GM12891 (cell line): ENCODE measurements around the gene DRAP1.

Experiments used
- DNase-seq: peaks from one replicate; pipeline ENCODE4 v3.0.0; 2011; ENCODE audit warnings: low spot score; ENCODE audit not compliant: insufficient read length
- FAIRE-seq: peaks from 2 replicates; lab custom pipeline; 2011; peaks lifted over from hg19 to GRCh38; lab: Jason Lieb, UNC
- PAX5 ChIP-seq: IDR thresholded peaks from 2 replicates; pipeline ENCODE4 v1.6.1; 2011; ENCODE audit warnings: low read length, moderate library complexity, mild to moderate bottlenecking; ENCODE audit not compliant: insufficient read depth, severe bottlenecking
- POLR2A ChIP-seq: IDR thresholded peaks from 2 replicates; pipeline ENCODE4 v1.6.1; 2011; ENCODE audit warnings: low read depth, low read length, control low read depth
- POLR2AphosphoS5 ChIP-seq: IDR thresholded peaks from 2 replicates; pipeline ENCODE4 v1.6.1; 2011; ENCODE audit warnings: low read depth, low read length, control low read depth
- POU2F2 ChIP-seq: IDR thresholded peaks from 2 replicates; pipeline ENCODE4 v1.6.1; 2011; ENCODE audit warnings: low read depth, mild to moderate bottlenecking, control low read depth, low read length, moderate library complexity
- SPI1 ChIP-seq: IDR thresholded peaks from 2 replicates; pipeline ENCODE4 v1.6.1; 2011; ENCODE audit warnings: low read depth, low read length, control low read depth
- TAF1 ChIP-seq: IDR thresholded peaks from 2 replicates; pipeline ENCODE4 v1.6.1; 2011; ENCODE audit warnings: low read depth, low read length, control low read depth

DRAP1 gene

DNA sequence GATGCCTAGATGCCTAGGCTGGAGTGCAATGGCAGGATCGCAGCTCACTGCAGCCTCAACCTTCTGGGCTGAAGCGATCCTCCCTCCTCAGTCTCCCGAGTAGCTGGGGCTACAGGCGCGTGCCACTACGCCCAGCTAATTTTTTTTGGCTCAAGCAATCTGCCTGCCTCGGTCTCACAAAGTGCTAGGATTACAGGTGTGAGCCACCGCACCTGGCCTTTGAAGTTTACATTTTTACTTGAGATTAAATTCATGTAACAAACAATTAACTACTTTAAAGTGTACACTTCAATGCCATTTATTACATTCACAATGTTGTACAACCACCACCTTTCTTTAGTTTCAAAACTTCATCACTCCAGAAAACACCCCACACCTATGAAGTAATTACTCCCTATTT, 15.5 kb upstream of the DRAP1 start:
- TF ChIP-seq POLR2A (no peak), TAF1 (no peak), POU2F2 (no peak), PAX5 (no peak), SPI1 (no peak), POLR2AphosphoS5 (no peak)
- DNase-seq (no peak), FAIRE-seq (no peak)

DNA sequence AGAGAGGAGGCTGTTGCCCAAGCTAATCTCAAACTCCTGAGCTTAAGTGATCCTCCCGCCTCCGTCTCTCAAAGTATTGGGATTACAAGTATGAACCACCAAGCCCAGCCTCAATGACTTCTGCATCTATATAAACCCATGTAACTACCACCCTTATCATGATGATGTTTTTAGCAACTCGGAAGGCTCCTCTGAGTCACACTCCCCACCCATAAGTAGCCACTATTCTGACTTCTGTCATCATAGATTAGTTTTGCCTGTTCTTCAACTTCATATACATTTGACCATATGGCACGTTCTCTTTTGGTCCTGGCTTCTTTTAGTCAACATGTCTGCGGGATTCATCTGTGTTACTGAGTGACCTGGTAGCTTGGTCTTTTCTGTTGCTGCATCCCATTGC, 12.6 kb upstream of the DRAP1 start:
- DNase-seq (no peak), FAIRE-seq (no peak)
- TF ChIP-seq POU2F2, result no peak
- TF ChIP-seq TAF1, result no peak
- no peak for TF ChIP-seq SPI1
- TF ChIP-seq POLR2AphosphoS5, result no peak
- TF ChIP-seq POLR2A, result no peak
- TF ChIP-seq PAX5, result no peak

DNA sequence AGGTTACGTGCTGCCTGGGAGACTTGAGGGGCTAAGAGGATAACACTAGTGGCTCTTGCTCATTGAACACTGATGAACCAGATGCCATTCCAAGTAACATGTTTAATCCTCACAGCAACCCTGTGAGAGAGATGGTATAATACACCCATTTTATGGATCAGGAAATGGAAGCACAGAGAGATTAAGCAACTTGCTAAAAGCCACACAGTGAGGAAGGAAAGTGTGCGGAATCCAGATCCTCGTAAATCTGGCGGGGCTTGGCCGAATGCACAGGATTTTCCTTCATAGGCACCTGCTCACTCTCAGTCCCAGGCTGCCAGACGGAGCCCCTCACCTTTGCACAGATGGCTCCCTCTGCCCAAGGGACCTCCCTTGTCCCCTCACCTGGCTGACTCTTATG, 11.3 kb upstream of the DRAP1 start:
- DNase-seq, result no peak
- TF ChIP-seq TAF1 (no peak), SPI1 (no peak), POLR2AphosphoS5 (no peak), PAX5 (no peak), POU2F2 (no peak), POLR2A (no peak)
- FAIRE-seq, result no peak

- FAIRE-seq (no peak), DNase-seq (no peak)
- TF ChIP-seq SPI1, result peak; percentile 76
- no peak for TF ChIP-seq TAF1
These were observed 7.3 kb upstream of the DRAP1 start for GRCh38 chr11:65911682-65912568.

DNA sequence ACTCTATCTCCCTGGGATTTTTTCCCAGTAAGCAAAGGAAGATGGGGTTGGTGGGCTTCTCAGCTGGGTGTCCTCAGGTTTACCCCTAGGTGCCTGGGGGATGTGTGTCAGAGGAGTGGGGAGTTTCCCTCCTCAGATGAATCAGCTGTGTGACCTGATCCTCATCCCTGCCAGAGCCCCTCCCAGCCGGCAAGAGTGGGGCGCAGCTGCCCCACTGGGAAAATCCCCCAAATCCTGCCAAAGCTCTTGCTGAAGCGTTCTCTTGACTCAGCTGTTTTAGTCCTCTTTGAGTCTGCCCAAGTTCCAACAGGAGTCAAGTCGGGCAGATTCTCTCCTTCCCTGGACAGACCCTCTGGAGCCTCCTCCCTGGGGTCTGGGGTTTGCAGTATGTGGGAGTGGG, 6.4 kb upstream of the DRAP1 start:
- FAIRE-seq (no peak), DNase-seq (no peak)
- TF ChIP-seq TAF1 (no peak), SPI1 (no peak), PAX5 (no peak), POU2F2 (no peak), POLR2AphosphoS5 (no peak), POLR2A (no peak)

- no peak for FAIRE-seq
- DNase-seq, result no peak
- TF ChIP-seq POLR2AphosphoS5 (no peak; the same call in 1 of the 2 replicates), POLR2A (no peak), SPI1 (no peak), TAF1 (no peak), POU2F2 (no peak), PAX5 (no peak)
These were observed 4.0 kb upstream of the DRAP1 start for GRCh38 chr11:65915101-65915820.

DNA sequence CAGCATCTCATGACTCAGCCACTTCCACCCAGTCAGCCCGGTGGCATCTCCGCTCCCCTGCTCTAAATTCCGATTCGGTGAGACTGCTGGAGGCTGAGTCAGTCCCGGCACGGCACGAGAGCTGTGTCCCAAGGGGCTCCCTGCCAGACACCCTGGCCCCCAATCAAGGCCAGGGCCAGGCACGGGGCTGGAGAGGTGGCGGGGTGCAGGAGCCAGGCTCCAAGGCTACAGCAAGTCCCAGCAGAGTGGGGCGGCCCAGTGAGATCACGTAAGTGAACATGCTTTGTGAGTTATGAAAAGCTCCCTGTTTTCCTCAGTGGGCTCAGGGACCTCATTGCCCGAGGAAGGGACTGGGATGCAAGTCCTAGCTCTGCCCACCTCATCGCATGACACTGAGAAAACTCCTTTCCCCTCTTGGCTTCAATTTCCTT, 3.4 kb upstream of the DRAP1 start:
- TF ChIP-seq TAF1 (no peak), POLR2A (peak; percentile 43; the same call in 1 of the 2 replicates), PAX5 (no peak), POLR2AphosphoS5 (no peak)
- DNase-seq (no peak), FAIRE-seq (no peak)

GRCh38 chr11:65916391-65916790, 2.8 kb upstream of the DRAP1 start:
- no peak for FAIRE-seq
- no peak for DNase-seq
- TF ChIP-seq POLR2AphosphoS5 (no peak), POU2F2 (no peak), PAX5 (no peak), SPI1 (no peak), TAF1 (no peak), POLR2A (no peak)

- DNase-seq, result no peak
- TF ChIP-seq PAX5, result no peak
- FAIRE-seq, result no peak
These were observed 2.2 kb upstream of the DRAP1 start for GRCh38 chr11:65917077-65917433.
